ENCODE measurements around the gene STEAP1B.
"Not testable (repeated sequence)": the region's sequence is repeated elsewhere in the genome, so short reads cannot be mapped to it uniquely, and the experiment has no call there.

DNA sequence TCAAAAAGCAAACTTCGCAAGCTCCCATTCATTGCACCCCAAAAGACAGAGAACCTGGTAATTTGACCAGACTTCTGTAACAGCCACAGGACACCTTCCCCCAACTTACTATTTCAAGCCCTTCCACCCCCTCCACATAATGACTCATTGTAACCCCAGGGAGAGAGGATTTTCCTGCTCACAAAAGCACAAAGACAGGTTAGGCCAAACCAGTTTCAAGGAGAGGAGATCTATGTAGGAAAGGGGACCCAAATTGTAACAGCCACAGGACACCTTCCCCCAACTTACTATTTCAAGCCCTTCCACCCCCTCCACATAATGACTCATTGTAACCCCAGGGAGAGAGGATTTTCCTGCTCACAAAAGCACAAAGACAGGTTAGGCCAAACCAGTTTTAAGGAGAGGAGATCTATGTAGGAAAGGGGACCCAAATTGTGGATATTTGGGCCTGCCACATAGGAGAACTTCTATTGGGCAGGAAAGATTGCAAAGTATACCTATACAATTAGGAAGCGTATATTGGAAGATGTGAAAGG lies 66.8 kb downstream of the STEAP1B start:
- TF ChIP-seq, protein P1, sequence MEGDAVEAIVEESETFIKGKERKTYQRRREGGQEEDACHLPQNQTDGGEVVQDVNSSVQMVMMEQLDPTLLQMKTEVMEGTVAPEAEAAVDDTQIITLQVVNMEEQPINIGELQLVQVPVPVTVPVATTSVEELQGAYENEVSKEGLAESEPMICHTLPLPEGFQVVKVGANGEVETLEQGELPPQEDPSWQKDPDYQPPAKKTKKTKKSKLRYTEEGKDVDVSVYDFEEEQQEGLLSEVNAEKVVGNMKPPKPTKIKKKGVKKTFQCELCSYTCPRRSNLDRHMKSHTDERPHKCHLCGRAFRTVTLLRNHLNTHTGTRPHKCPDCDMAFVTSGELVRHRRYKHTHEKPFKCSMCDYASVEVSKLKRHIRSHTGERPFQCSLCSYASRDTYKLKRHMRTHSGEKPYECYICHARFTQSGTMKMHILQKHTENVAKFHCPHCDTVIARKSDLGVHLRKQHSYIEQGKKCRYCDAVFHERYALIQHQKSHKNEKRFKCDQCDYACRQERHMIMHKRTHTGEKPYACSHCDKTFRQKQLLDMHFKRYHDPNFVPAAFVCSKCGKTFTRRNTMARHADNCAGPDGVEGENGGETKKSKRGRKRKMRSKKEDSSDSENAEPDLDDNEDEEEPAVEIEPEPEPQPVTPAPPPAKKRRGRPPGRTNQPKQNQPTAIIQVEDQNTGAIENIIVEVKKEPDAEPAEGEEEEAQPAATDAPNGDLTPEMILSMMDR (IDR thresholded peaks at IDR 0.05; ENCODE audit: low read depth, low read length, missing input control), result not testable (repeated sequence)
- TF ChIP-seq, protein P2, sequence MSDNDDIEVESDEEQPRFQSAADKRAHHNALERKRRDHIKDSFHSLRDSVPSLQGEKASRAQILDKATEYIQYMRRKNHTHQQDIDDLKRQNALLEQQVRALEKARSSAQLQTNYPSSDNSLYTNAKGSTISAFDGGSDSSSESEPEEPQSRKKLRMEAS (IDR thresholded peaks at IDR 0.05), result not testable (repeated sequence)
- TF ChIP-seq, protein P3, sequence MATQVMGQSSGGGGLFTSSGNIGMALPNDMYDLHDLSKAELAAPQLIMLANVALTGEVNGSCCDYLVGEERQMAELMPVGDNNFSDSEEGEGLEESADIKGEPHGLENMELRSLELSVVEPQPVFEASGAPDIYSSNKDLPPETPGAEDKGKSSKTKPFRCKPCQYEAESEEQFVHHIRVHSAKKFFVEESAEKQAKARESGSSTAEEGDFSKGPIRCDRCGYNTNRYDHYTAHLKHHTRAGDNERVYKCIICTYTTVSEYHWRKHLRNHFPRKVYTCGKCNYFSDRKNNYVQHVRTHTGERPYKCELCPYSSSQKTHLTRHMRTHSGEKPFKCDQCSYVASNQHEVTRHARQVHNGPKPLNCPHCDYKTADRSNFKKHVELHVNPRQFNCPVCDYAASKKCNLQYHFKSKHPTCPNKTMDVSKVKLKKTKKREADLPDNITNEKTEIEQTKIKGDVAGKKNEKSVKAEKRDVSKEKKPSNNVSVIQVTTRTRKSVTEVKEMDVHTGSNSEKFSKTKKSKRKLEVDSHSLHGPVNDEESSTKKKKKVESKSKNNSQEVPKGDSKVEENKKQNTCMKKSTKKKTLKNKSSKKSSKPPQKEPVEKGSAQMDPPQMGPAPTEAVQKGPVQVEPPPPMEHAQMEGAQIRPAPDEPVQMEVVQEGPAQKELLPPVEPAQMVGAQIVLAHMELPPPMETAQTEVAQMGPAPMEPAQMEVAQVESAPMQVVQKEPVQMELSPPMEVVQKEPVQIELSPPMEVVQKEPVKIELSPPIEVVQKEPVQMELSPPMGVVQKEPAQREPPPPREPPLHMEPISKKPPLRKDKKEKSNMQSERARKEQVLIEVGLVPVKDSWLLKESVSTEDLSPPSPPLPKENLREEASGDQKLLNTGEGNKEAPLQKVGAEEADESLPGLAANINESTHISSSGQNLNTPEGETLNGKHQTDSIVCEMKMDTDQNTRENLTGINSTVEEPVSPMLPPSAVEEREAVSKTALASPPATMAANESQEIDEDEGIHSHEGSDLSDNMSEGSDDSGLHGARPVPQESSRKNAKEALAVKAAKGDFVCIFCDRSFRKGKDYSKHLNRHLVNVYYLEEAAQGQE (IDR thresholded peaks at IDR 0.05), result not testable (repeated sequence)
- not testable (repeated sequence) for TF ChIP-seq YY1 (IDR thresholded peaks at IDR 0.05); SP1 (IDR thresholded peaks at IDR 0.05); JUND (IDR thresholded peaks at IDR 0.05); GABPA (IDR thresholded peaks at IDR 0.05 in 1 of 2, conservative IDR thresholded peaks at IDR 0.05 in 1 of 2); EGR1 (IDR thresholded peaks at IDR 0.05; ENCODE audit: low read depth in 2 of 2); FOXA1 (IDR thresholded peaks at IDR 0.05); RAD21 (IDR thresholded peaks at IDR 0.05)
- TF ChIP-seq, protein P4, sequence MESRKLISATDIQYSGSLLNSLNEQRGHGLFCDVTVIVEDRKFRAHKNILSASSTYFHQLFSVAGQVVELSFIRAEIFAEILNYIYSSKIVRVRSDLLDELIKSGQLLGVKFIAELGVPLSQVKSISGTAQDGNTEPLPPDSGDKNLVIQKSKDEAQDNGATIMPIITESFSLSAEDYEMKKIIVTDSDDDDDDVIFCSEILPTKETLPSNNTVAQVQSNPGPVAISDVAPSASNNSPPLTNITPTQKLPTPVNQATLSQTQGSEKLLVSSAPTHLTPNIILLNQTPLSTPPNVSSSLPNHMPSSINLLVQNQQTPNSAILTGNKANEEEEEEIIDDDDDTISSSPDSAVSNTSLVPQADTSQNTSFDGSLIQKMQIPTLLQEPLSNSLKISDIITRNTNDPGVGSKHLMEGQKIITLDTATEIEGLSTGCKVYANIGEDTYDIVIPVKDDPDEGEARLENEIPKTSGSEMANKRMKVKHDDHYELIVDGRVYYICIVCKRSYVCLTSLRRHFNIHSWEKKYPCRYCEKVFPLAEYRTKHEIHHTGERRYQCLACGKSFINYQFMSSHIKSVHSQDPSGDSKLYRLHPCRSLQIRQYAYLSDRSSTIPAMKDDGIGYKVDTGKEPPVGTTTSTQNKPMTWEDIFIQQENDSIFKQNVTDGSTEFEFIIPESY (IDR thresholded peaks at IDR 0.05), result not testable (repeated sequence)
- TF ChIP-seq, protein P5, sequence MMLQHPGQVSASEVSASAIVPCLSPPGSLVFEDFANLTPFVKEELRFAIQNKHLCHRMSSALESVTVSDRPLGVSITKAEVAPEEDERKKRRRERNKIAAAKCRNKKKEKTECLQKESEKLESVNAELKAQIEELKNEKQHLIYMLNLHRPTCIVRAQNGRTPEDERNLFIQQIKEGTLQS (IDR thresholded peaks at IDR 0.05), result not testable (repeated sequence)

Measured in liver (tissue), 3 donors.